ENCODE measurements around the gene SECISBP2. TPM values are rescaled to one million over a fixed set of nuclear protein-coding genes. Genes with fewer than 3 reads are reported as not detected.

Gene SECISBP2
- total and polyA plus RNA-seq, 9 donors: 31.2 to 87.6 (median 51.1) TPM

GRCh38 chr9:89356782-89357181, 38.5 kb downstream of the SECISBP2 start:
- no peak overlapping the region for H3K4me3 ChIP-seq
- no peak overlapping the region for H3K27ac ChIP-seq
- no peaks in the 10 kb centered on the region for H3K36me3 ChIP-seq
- intact Hi-C loops (cut with DNase I): no loop called here
- TF ChIP-seq CTCF (IDR thresholded peaks at IDR 0.05) (no peak), EP300 (IDR thresholded peaks at IDR 0.05) (no peak), POLR2A (IDR thresholded peaks at IDR 0.05) (no peak)
- H3K27me3 ChIP-seq: no peaks in the 10 kb centered on the region
- peaks cover 6% of the 10 kb centered on the region for H3K4me1 ChIP-seq (ENCODE audit: insufficient read depth)
- no peak for DNase-seq
- WGBS, 3 donors: 83 to 87% (median 85%) methylated on average over 2 of the region's 2 CpGs
- H3K9me3 ChIP-seq: no peaks in the 10 kb centered on the region

- no peak overlapping the region for H3K4me3 ChIP-seq
- no peaks in the 10 kb centered on the region for H3K9me3 ChIP-seq
- intact Hi-C loops (cut with DNase I): no loop called here
- H3K27ac ChIP-seq: no peak overlapping the region
- no peaks in the 10 kb centered on the region for H3K36me3 ChIP-seq
- no peak for DNase-seq
- TF ChIP-seq POLR2A (IDR thresholded peaks at IDR 0.05) (no peak), EP300 (IDR thresholded peaks at IDR 0.05) (no peak), CTCF (IDR thresholded peaks at IDR 0.05) (no peak)
- WGBS, 3 donors: 93 to 94% (median 93%) methylated on average over 8 of the region's 8 CpGs
- H3K4me1 ChIP-seq (ENCODE audit: insufficient read depth): peaks cover 6% of the 10 kb centered on the region
- no peaks in the 10 kb centered on the region for H3K27me3 ChIP-seq
Measured at GRCh38 chr9:89357331-89358197, 39.3 kb downstream of the SECISBP2 start.

DNA sequence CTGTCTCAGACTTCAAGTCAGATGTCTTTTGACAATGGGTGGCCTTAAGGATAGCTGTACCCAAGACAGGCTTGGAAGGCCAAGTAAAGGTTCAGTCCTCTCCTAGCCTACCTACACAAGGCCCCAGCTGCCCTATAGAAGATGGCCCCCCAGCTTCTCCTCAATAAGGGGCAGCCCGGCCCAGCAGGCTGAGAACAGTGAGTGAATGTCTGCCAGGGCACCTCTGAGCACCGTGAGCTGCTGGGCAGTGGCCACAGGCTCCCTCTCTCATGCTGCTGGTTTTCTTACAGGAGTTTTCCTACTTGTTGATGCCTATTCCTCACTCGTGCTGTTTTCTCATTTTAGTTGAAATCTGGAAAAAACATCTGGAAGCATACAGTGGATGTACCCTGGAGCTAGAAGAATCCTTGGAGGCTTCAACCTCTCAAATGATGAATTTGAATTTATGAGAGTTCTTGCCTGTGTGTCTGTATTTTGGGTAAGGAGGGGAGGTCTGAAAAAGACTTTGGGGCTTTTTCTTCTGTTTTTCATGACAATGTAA, 40.1 kb downstream of the SECISBP2 start:
- no peak for DNase-seq
- Histone ChIP-seq H3K27me3 (no peaks in the 10 kb centered on the region), H3K4me1 (ENCODE audit: insufficient read depth) (no peaks in the 10 kb centered on the region), H3K4me3 (no peak overlapping the region), H3K9me3 (no peaks in the 10 kb centered on the region), H3K27ac (no peak overlapping the region), H3K36me3 (no peaks in the 10 kb centered on the region)
- whole genome bisulfite sequencing, 3 donors: 75 to 78% (median 76%) methylated on average over 3 of the region's 3 CpGs
- TF ChIP-seq CTCF (IDR thresholded peaks at IDR 0.05) (no peak), EP300 (IDR thresholded peaks at IDR 0.05) (no peak)
- intact Hi-C loops (cut with DNase I): no loop called here

GRCh38 chr9:89358985-89359384, 40.7 kb downstream of the SECISBP2 start:
- TF ChIP-seq POLR2A (IDR thresholded peaks at IDR 0.05): no peak
- TF ChIP-seq EP300 (IDR thresholded peaks at IDR 0.05): no peak
- no peak overlapping the region for H3K27ac ChIP-seq
- intact Hi-C loops (cut with DNase I): no loop called here

DNA sequence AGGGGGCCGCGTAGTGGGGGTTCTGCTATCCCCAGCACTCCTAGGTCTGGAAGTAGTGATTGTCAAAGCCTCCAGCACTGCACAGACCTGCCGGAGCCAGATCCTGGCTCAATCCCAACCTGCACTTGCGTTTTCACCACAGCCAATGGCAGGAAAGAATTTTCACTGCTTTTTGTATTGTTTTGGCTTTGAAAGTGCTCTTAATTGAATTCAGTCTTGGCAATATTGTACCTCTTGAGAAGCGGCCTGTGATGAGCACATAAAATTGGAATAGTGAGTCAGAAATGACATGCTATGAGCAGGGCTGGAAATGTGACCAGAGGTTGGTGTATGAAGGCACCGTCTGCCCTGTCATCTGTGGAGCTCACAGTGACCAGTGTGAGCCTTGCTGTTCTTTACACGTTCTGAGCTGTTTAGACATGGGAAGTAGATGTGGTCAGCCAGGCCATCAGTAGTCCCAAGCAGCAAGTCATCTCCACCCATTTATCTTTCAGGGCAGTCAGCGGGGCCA, 41.5 kb downstream of the SECISBP2 start:
- H3K27ac ChIP-seq: no peak overlapping the region
- no peaks in the 10 kb centered on the region for H3K9me3 ChIP-seq
- DNase-seq: peak in 1 of 5 donors; percentile 4
- H3K36me3 ChIP-seq: no peaks in the 10 kb centered on the region
- no peak for TF ChIP-seq POLR2A (IDR thresholded peaks at IDR 0.05)
- TF ChIP-seq CTCF (IDR thresholded peaks at IDR 0.05): no peak
- no peak for TF ChIP-seq EP300 (IDR thresholded peaks at IDR 0.05)
- H3K4me3 ChIP-seq: no peak overlapping the region
- H3K4me1 ChIP-seq (ENCODE audit: insufficient read depth): no peaks in the 10 kb centered on the region
- intact Hi-C loops (cut with DNase I): no loop called here
- 63 to 72% (median 70%) methylated on average over 8 of the region's 8 CpGs for WGBS, 3 donors
- no peaks in the 10 kb centered on the region for H3K27me3 ChIP-seq

More at GRCh38 chr9:89358985-89359384, 40.7 kb downstream of the SECISBP2 start:
- H3K9me3 ChIP-seq: no peaks in the 10 kb centered on the region
- H3K27me3 ChIP-seq: no peaks in the 10 kb centered on the region
- no peaks in the 10 kb centered on the region for H3K36me3 ChIP-seq
- no peaks in the 10 kb centered on the region for H3K4me1 ChIP-seq (ENCODE audit: insufficient read depth)
- 64 to 74% (median 67%) methylated on average over 4 of the region's 4 CpGs for WGBS, 3 donors
- DNase-seq: peak in 1 of 5 donors; percentile 6
- no peak overlapping the region for H3K4me3 ChIP-seq

Measured in ovary (tissue), 9 donors.